K562 (cell line): ENCODE results near the gene KLB. TPM values are rescaled to one million over a fixed set of nuclear protein-coding genes. Genes with fewer than 3 reads are reported as not detected.

Experiments used
- ATAC-seq: fragments of 200-7000 bp; cut with Tn5 transposase; 3 replicates; pipeline ENCODE4 v1.9.1; 2020; ENCODE audit warnings: moderate library complexity
- BruUV-seq: library from RNA; stranded (reverse); fragments of 400-500 nt; replicated peaks from 2 replicates; lab custom pipeline; 2021; lab: Mats Ljungman, UMichigan
- CTCF ChIA-PET: fragments of 300-600 bp; formaldehyde crosslinking; extraction: SDS; loops from one replicate; lab custom pipeline; 2021; ENCODE audit warnings: low intra/inter-chr PET ratio; lab: Yijun Ruan, JAX
- POLR2A ChIA-PET: fragments of 300-600, 350-650 bp; sonication (Branson Sonifier 250); formaldehyde crosslinking; extraction: SDS; loops from one replicate; lab custom pipeline; 2021; ENCODE audit warnings: antibody characterized with exemption, inconsistent platforms; lab: Yijun Ruan, JAX
- DNase-seq, 4 experiments: peaks; one replicate each; pipeline versions ENCODE4 v3.0.0 to v3.0.0-alpha.2; 2011 to 2018; ENCODE audit warnings: low spot score in 3 of 4, mixed read lengths in 3 of 4; ENCODE audit errors: extremely low read depth in 1 of 4
- FAIRE-seq: peaks from 2 replicates; lab custom pipeline; 2011; peaks lifted over from hg19 to GRCh38; lab: Jason Lieb, UNC
- H2AFZ ChIP-seq: 2 replicates; pipeline ENCODE4 v1.6.0; 2011; ENCODE audit warnings: low read depth, low read length, control low read depth, inconsistent platforms
- H3K27ac ChIP-seq: fragments of 200-600 bp; 3 replicates; pipeline ENCODE4 v1.8.0; 2011; ENCODE audit warnings: low read depth, mild to moderate bottlenecking, control low read depth, inconsistent platforms, low read length, moderate library complexity, mixed read lengths; ENCODE audit errors: extremely low read depth
- H3K27me3 ChIP-seq, 2 experiments: fragments of 300-600 bp in 1 of 2; 2 replicates in 1 of 2; 3 replicates in 1 of 2; pipeline versions ENCODE4 v1.6.0 to v1.8.0; 2011; ENCODE audit warnings: inconsistent platforms in 2 of 2, low read length in 2 of 2, mild to moderate bottlenecking in 1 of 2, mixed read lengths in 1 of 2, moderate library complexity in 1 of 2; ENCODE audit not compliant: control insufficient read depth in 2 of 2, insufficient read depth in 2 of 2
- H3K36me3 ChIP-seq: fragments of 300-600 bp; 3 replicates; pipeline ENCODE4 v1.8.0; 2011; ENCODE audit warnings: mild to moderate bottlenecking, low read length, inconsistent platforms; ENCODE audit not compliant: control insufficient read depth, insufficient read depth
- H3K4me1 ChIP-seq, 2 experiments: fragments of 200-600 bp in 1 of 2; replicated peaks in 1 of 2; 2 replicates in 1 of 2; 3 replicates in 1 of 2; pipeline versions ENCODE4 v1.5.1 to v1.8.0; 2011; ENCODE audit warnings: inconsistent platforms in 2 of 2, low read length in 2 of 2, mild to moderate bottlenecking in 1 of 2, mixed read lengths in 1 of 2, moderate library complexity in 1 of 2; ENCODE audit not compliant: control insufficient read depth in 2 of 2, insufficient read depth in 2 of 2
- H3K4me2 ChIP-seq: 2 replicates; pipeline ENCODE4 v1.6.1; 2011; ENCODE audit warnings: low read length, control low read depth, inconsistent platforms, mixed read lengths; ENCODE audit not compliant: insufficient read depth
- H3K4me3 ChIP-seq: fragments of 200-600 bp; sonication (generic), shearing (Covaris generic); 2 replicates; pipeline ENCODE4 v1.5.1; 2016; ENCODE audit warnings: control low read depth, inconsistent platforms
- H3K79me2 ChIP-seq: fragments of 200-600 bp; 3 replicates; pipeline ENCODE4 v1.8.0; 2011; ENCODE audit warnings: low read length, inconsistent platforms; ENCODE audit not compliant: control insufficient read depth, insufficient read depth
- H3K9ac ChIP-seq, 2 experiments: 2 replicates each; pipeline versions ENCODE4 v1.6.0 to v1.6.1; 2011; ENCODE audit warnings: low read depth in 2 of 2, low read length in 2 of 2, control low read depth in 1 of 2, inconsistent platforms in 1 of 2, mild to moderate bottlenecking in 1 of 2, mixed read lengths in 1 of 2; ENCODE audit not compliant: insufficient read depth in 1 of 2
- H3K9me1 ChIP-seq: one replicate; pipeline ENCODE4 v1.6.0; 2011; ENCODE audit warnings: inconsistent platforms, mild to moderate bottlenecking, low read length, moderate library complexity; ENCODE audit not compliant: control insufficient read depth, insufficient read depth
- H3K9me3 ChIP-seq: replicated peaks from 2 replicates; pipeline ENCODE4 v1.5.1; 2011; ENCODE audit warnings: low read depth, low read length, inconsistent platforms; ENCODE audit not compliant: control insufficient read depth, insufficient read depth
- H4K20me1 ChIP-seq: replicated peaks from 2 replicates; pipeline ENCODE4 v1.6.1; 2011; ENCODE audit warnings: low read length, inconsistent platforms, mixed read lengths; ENCODE audit not compliant: control insufficient read depth, insufficient read depth
- BACH1 ChIP-seq: fragments of 200-800 bp; sonication (Bioruptor generic); IDR thresholded peaks from 2 replicates; pipeline ENCODE4 v1.6.1; 2016; ENCODE audit warnings: missing genetic modification characterization, missing compliant biosample characterization
- HEY1 ChIP-seq: fragments of 250-450 bp; sonication (Bioruptor Pico); IDR thresholded peaks from 2 replicates; pipeline ENCODE4 v1.5.0; 2020; ENCODE audit warnings: mild to moderate bottlenecking, moderate library complexity, borderline replicate concordance
- in situ Hi-C: fragments of 300-500 bp; cut with MboI; formaldehyde crosslinking; loops from 4 replicates; pipeline ENCODE4 v1.15.0; 2018; ENCODE audit warnings: inconsistent platforms, mixed read lengths
- intact Hi-C: fragments of 100-400 bp; cut with micrococcal nuclease; formaldehyde crosslinking; loops from 2 replicates; pipeline ENCODE4 v1.14.2; 2022
- microRNA-seq: library from miRNA; unstranded; fragments of <30 nt; microRNA quantifications from one replicate; pipeline ENCODE4, GENCODE V29; 2018; ENCODE audit warnings: borderline microRNAs expressed
- polyA plus RNA-seq, 8 experiments: library from polyadenylated mRNA; depleted of rRNA in 4 of 8; stranded (reverse) in 5 of 8; unstranded in 3 of 8; fragments of >200 nt; fragmentation: Nextera tagmentation in 2 of 8; fragmentation: Illumina TruSeq in 1 of 8; extraction: Ambion mirVana in 2 of 8; extraction: Trizol in 1 of 8; gene quantifications; 2 replicates each; pipeline versions ENCODE4 v1.2.1 to v1.2.3, GENCODE V29; 2011 to 2014; ENCODE audit warnings: inconsistent platforms in 1 of 8, missing spikeins in 1 of 8
- small RNA-seq: library from RNA; depleted of rRNA; stranded (forward); fragments of <200 nt; gene quantifications from one replicate; pipeline ENCODE3, GENCODE V24; 2014
- total RNA-seq, 7 experiments: library from RNA; depleted of rRNA in 6 of 7; stranded (reverse); fragments of >200 nt in 6 of 7; fragmentation: Illumina TruSeq in 2 of 7; extraction: Trizol in 2 of 7; gene quantifications; 2 replicates each; pipeline versions ENCODE4 v1.2.1 to v1.2.3, GENCODE V29; 2011 to 2021; ENCODE audit warnings: low replicate concordance in 1 of 7

KLB gene
- total and polyA plus RNA-seq, 9 of the 15 experiments (the other 6 are each of a cell fraction or from before 2014, with no cell fraction given) = 0.04 to 0.13 TPM; not detected in 7

GRCh38 chr4:39498727-39499020, 91.9 kb downstream of the KLB start:
- Histone ChIP-seq H3K79me2 (no peaks in the 10 kb centered on the region), H3K4me2 (no peak overlapping the region), H3K27me3 (no peaks in the 10 kb centered on the region), H3K9me1 (no peaks in the 10 kb centered on the region), H3K9ac (no peak overlapping the region), H3K27ac (no peak overlapping the region), H4K20me1 (no peaks in the 10 kb centered on the region), H2AFZ (no peak overlapping the region), H3K4me3 (no peak overlapping the region), H3K9me3 (no peaks in the 10 kb centered on the region), H3K36me3 (peaks cover 23% of the 10 kb centered on the region; the same call in 2 of the 3 replicates), H3K4me1 (no peaks in the 10 kb centered on the region)
- no peak for ATAC-seq
- POLR2A ChIA-PET = interaction anchor here (1.3 kb wide), 1 partner anchor 11 kb away, joined by 3 read pairs; no protein-coding TSS in a partner anchor
- no TSS peak for BruUV-seq
- 0 out of 2 replicates have a peak, but pooled peaks have one; percentile 14 for TF ChIP-seq BACH1 (tag)
- no peak for TF ChIP-seq HEY1
- in situ Hi-C loops = no loop called here
- intact Hi-C loops = no loop called here
- no peak for DNase-seq
- CTCF ChIA-PET = no interaction called here
- no peak for FAIRE-seq

Small RNA genes within 50 kb of the gene (microRNA-seq; reads per million reads assigned to microRNA genes)
- gene MIR5591 = not detected

Small RNA genes within 50 kb of the gene (small RNA-seq; reads per million reads assigned to genes)
- gene MIR5591 = not detected
- gene RF00019 = not detected
- not detected for gene RNU6-887P

Other genes with a start within 250 kb of the KLB start
- 6.4 and 10.0 TPM in 2 replicates for gene WDR19, start 224.4 kb upstream of the KLB start, total RNA-seq (2014; rRNA removed)
- gene WDR19, start 224.4 kb upstream of the KLB start, total RNA-seq (2014; rRNA removed; fragmentation: Illumina TruSeq; extraction: Trizol) = 11.2 and 12.9 TPM in 2 replicates
- gene WDR19, start 224.4 kb upstream of the KLB start, total RNA-seq (2015; rRNA removed; fragmentation: Illumina TruSeq; extraction: Trizol) = 9.1 and 9.2 TPM in 2 replicates
- gene WDR19, start 224.4 kb upstream of the KLB start, total RNA-seq (2021) = 9.5 and 10.6 TPM in 2 replicates
- 32.6 and 37.6 TPM in 2 replicates for gene WDR19, start 224.4 kb upstream of the KLB start, polyA plus RNA-seq (2011; rRNA removed)
- gene WDR19, start 224.4 kb upstream of the KLB start, polyA plus RNA-seq (2014; fragmentation: Illumina TruSeq; extraction: Trizol) = 11.9 and 12.2 TPM in 2 replicates
- 10 to 100 TPM in 1 of 2 experiments, 1 to 10 TPM in 1; 6.8 to 11.3 TPM for gene WDR19, start 224.4 kb upstream of the KLB start, polyA plus RNA-seq (2014; fragmentation: Nextera tagmentation; extraction: Ambion mirVana)
- 13.3 and 13.4 TPM in 2 replicates for gene WDR19, start 224.4 kb upstream of the KLB start, polyA plus RNA-seq (2014; rRNA removed)
- gene RFC1, start 40.6 kb upstream of the KLB start, total RNA-seq (2014; rRNA removed) = 50.9 and 76.3 TPM in 2 replicates
- gene RFC1, start 40.6 kb upstream of the KLB start, total RNA-seq (2014; rRNA removed; fragmentation: Illumina TruSeq; extraction: Trizol) = 70.1 and 81.9 TPM in 2 replicates
- gene RFC1, start 40.6 kb upstream of the KLB start, total RNA-seq (2015; rRNA removed; fragmentation: Illumina TruSeq; extraction: Trizol) = 71.2 and 72.5 TPM in 2 replicates
- gene RFC1, start 40.6 kb upstream of the KLB start, total RNA-seq (2021) = 42.7 and 45.2 TPM in 2 replicates
- 16.8 and 27.7 TPM in 2 replicates for gene RFC1, start 40.6 kb upstream of the KLB start, polyA plus RNA-seq (2011; rRNA removed)
- gene RFC1, start 40.6 kb upstream of the KLB start, polyA plus RNA-seq (2014; fragmentation: Illumina TruSeq; extraction: Trizol) = 82.4 and 85.6 TPM in 2 replicates
- 10 to 100 TPM; 25.2 to 42.3 TPM for gene RFC1, start 40.6 kb upstream of the KLB start, polyA plus RNA-seq (2014; fragmentation: Nextera tagmentation; extraction: Ambion mirVana)
- 38.8 and 41.3 TPM in 2 replicates for gene RFC1, start 40.6 kb upstream of the KLB start, polyA plus RNA-seq (2014; rRNA removed)
- 2,727 and 5,178 TPM in 2 replicates for gene RPL9, start 52.0 kb downstream of the KLB start, total RNA-seq (2014; rRNA removed)
- gene RPL9, start 52.0 kb downstream of the KLB start, total RNA-seq (2014; rRNA removed; fragmentation: Illumina TruSeq; extraction: Trizol) = 3,033 and 3,406 TPM in 2 replicates
- gene RPL9, start 52.0 kb downstream of the KLB start, total RNA-seq (2015; rRNA removed; fragmentation: Illumina TruSeq; extraction: Trizol) = 2,713 and 2,948 TPM in 2 replicates
- 1,925 and 2,195 TPM in 2 replicates for gene RPL9, start 52.0 kb downstream of the KLB start, total RNA-seq (2021)
- gene RPL9, start 52.0 kb downstream of the KLB start, polyA plus RNA-seq (2011; rRNA removed) = 2,384 and 2,903 TPM in 2 replicates
- 2,442 and 3,049 TPM in 2 replicates for gene RPL9, start 52.0 kb downstream of the KLB start, polyA plus RNA-seq (2014; fragmentation: Illumina TruSeq; extraction: Trizol)
- gene RPL9, start 52.0 kb downstream of the KLB start, polyA plus RNA-seq (2014; fragmentation: Nextera tagmentation; extraction: Ambion mirVana) = 1,000 to 10,000 TPM; 3,844 to 3,942 TPM
- 3,722 and 4,659 TPM in 2 replicates for gene RPL9, start 52.0 kb downstream of the KLB start, polyA plus RNA-seq (2014; rRNA removed)
- 21.9 and 23.5 TPM in 2 replicates for gene LIAS, start 52.1 kb downstream of the KLB start, total RNA-seq (2014; rRNA removed)
- gene LIAS, start 52.1 kb downstream of the KLB start, total RNA-seq (2014; rRNA removed; fragmentation: Illumina TruSeq; extraction: Trizol) = 57.1 and 66.9 TPM in 2 replicates
- 39.7 and 42.1 TPM in 2 replicates for gene LIAS, start 52.1 kb downstream of the KLB start, total RNA-seq (2015; rRNA removed; fragmentation: Illumina TruSeq; extraction: Trizol)
- gene LIAS, start 52.1 kb downstream of the KLB start, total RNA-seq (2021) = 27.4 and 28.1 TPM in 2 replicates
- gene LIAS, start 52.1 kb downstream of the KLB start, polyA plus RNA-seq (2011; rRNA removed) = 39.5 and 50.2 TPM in 2 replicates
- gene LIAS, start 52.1 kb downstream of the KLB start, polyA plus RNA-seq (2014; fragmentation: Illumina TruSeq; extraction: Trizol) = 45.0 and 49.7 TPM in 2 replicates
- gene LIAS, start 52.1 kb downstream of the KLB start, polyA plus RNA-seq (2014; fragmentation: Nextera tagmentation; extraction: Ambion mirVana) = 10 to 100 TPM; 40.3 to 56.6 TPM
- gene LIAS, start 52.1 kb downstream of the KLB start, polyA plus RNA-seq (2014; rRNA removed) = 37.8 and 40.2 TPM in 2 replicates
- 16.2 and 18.9 TPM in 2 replicates for gene UGDH, start 120.5 kb downstream of the KLB start, total RNA-seq (2014; rRNA removed)
- gene UGDH, start 120.5 kb downstream of the KLB start, total RNA-seq (2014; rRNA removed; fragmentation: Illumina TruSeq; extraction: Trizol) = 16.0 and 21.1 TPM in 2 replicates
- 10.1 and 12.0 TPM in 2 replicates for gene UGDH, start 120.5 kb downstream of the KLB start, total RNA-seq (2015; rRNA removed; fragmentation: Illumina TruSeq; extraction: Trizol)
- gene UGDH, start 120.5 kb downstream of the KLB start, total RNA-seq (2021) = 21.7 and 22.7 TPM in 2 replicates
- gene UGDH, start 120.5 kb downstream of the KLB start, polyA plus RNA-seq (2011; rRNA removed) = 15.1 and 19.1 TPM in 2 replicates
- gene UGDH, start 120.5 kb downstream of the KLB start, polyA plus RNA-seq (2014; fragmentation: Illumina TruSeq; extraction: Trizol) = 17.3 and 18.6 TPM in 2 replicates
- gene UGDH, start 120.5 kb downstream of the KLB start, polyA plus RNA-seq (2014; fragmentation: Nextera tagmentation; extraction: Ambion mirVana) = 1 to 10 TPM; 5.5 to 6.8 TPM
- 18.0 and 18.7 TPM in 2 replicates for gene UGDH, start 120.5 kb downstream of the KLB start, polyA plus RNA-seq (2014; rRNA removed)
- gene SMIM14, start 231.9 kb downstream of the KLB start, total RNA-seq (2014; rRNA removed) = 0.41 and 1.6 TPM in 2 replicates
- gene SMIM14, start 231.9 kb downstream of the KLB start, total RNA-seq (2014; rRNA removed; fragmentation: Illumina TruSeq; extraction: Trizol) = 1.9 and 2.2 TPM in 2 replicates
- 0.94 and 0.98 TPM in 2 replicates for gene SMIM14, start 231.9 kb downstream of the KLB start, total RNA-seq (2015; rRNA removed; fragmentation: Illumina TruSeq; extraction: Trizol)
- gene SMIM14, start 231.9 kb downstream of the KLB start, total RNA-seq (2021) = 1.8 and 2.0 TPM in 2 replicates
- 3.7 and 5.7 TPM in 2 replicates for gene SMIM14, start 231.9 kb downstream of the KLB start, polyA plus RNA-seq (2011; rRNA removed)
- gene SMIM14, start 231.9 kb downstream of the KLB start, polyA plus RNA-seq (2014; fragmentation: Illumina TruSeq; extraction: Trizol) = 1.9 and 3.1 TPM in 2 replicates
- gene SMIM14, start 231.9 kb downstream of the KLB start, polyA plus RNA-seq (2014; fragmentation: Nextera tagmentation; extraction: Ambion mirVana) = 1 to 10 TPM; 3.0 to 3.7 TPM
- 1.6 and 2.3 TPM in 2 replicates for gene SMIM14, start 231.9 kb downstream of the KLB start, polyA plus RNA-seq (2014; rRNA removed)